NB4 (cell line): ENCODE measurements around the gene GRID1.

Source experiments
- DNase-seq: peaks from one replicate; pipeline ENCODE4 v3.0.0; 2010; ENCODE audit warnings: low read depth
- H3K4me3 ChIP-seq: one replicate; pipeline ENCODE4 v1.5.1; 2011; ENCODE audit warnings: mild to moderate bottlenecking, low read depth, low read length, moderate library complexity
- MAX ChIP-seq: IDR thresholded peaks from 2 replicates; pipeline ENCODE4 v1.6.1; 2011; ENCODE audit warnings: low read depth, low read length
- MYC ChIP-seq: IDR thresholded peaks from 2 replicates; pipeline ENCODE4 v1.6.1; 2011; ENCODE audit warnings: low read depth, low read length
- POLR2A ChIP-seq: IDR thresholded peaks from 2 replicates; pipeline ENCODE4 v1.6.1; 2011; ENCODE audit warnings: mild to moderate bottlenecking; ENCODE audit not compliant: insufficient read length; ENCODE audit errors: extremely low read depth
- TF ChIP-seq, protein P1 (sequence below): IDR thresholded peaks from one replicate; pipeline ENCODE4 v1.5.1; 2012; ENCODE audit warnings: low read depth, low read length

GRID1 gene

DNA sequence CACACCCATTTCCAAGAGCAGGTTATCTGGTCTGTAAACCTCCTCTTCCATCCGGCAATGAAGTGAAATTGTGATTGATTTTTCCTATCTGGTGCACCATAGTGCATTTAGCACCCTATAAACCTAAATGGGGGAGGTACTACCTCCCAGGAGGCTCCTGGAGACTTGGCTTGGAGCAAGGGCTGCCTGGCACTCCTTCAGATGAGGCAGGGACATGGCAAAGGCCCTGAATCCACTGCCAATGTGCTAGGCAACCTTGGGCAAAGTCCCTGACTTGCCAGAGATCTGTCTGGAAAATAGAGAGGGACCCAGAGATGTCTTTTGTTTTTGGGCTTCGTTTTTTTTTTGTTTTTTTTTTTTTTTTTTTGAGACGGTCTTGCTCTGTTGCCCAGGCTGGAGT, 6.7 kb upstream of the GRID1 start:
- no peak overlapping the region for H3K4me3 ChIP-seq
- TF ChIP-seq, protein P1, sequence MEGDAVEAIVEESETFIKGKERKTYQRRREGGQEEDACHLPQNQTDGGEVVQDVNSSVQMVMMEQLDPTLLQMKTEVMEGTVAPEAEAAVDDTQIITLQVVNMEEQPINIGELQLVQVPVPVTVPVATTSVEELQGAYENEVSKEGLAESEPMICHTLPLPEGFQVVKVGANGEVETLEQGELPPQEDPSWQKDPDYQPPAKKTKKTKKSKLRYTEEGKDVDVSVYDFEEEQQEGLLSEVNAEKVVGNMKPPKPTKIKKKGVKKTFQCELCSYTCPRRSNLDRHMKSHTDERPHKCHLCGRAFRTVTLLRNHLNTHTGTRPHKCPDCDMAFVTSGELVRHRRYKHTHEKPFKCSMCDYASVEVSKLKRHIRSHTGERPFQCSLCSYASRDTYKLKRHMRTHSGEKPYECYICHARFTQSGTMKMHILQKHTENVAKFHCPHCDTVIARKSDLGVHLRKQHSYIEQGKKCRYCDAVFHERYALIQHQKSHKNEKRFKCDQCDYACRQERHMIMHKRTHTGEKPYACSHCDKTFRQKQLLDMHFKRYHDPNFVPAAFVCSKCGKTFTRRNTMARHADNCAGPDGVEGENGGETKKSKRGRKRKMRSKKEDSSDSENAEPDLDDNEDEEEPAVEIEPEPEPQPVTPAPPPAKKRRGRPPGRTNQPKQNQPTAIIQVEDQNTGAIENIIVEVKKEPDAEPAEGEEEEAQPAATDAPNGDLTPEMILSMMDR: no peak
- no peak for TF ChIP-seq MAX
- no peak for TF ChIP-seq POLR2A
- TF ChIP-seq MYC: no peak
- DNase-seq: no peak

DNA sequence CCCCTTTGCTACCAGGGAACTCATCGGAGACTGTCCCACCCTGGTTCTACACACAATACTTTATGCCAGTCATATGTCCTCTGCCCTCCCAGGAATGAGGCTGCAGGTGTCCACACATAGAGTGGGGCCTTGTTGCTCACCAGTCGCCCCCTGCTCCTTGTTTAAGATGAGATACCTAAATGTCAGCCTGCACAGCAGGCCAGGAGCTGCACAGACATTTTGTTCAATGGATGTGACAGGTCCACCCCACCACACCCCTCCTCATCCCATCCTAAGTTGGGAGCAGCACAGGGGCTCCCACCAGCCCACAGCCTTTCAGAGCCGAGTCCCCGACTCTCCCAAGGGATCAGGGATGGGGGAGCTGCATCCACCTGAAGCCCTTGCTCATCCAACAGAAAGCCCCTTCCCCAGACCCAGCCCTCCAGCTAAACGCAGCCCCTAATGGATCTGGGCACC, 6.2 kb upstream of the GRID1 start:
- no peak for TF ChIP-seq MYC
- no peak for TF ChIP-seq POLR2A
- TF ChIP-seq MAX: no peak
- TF ChIP-seq, protein P1: no peak
- no peak overlapping the region for H3K4me3 ChIP-seq
- DNase-seq: no peak

DNA sequence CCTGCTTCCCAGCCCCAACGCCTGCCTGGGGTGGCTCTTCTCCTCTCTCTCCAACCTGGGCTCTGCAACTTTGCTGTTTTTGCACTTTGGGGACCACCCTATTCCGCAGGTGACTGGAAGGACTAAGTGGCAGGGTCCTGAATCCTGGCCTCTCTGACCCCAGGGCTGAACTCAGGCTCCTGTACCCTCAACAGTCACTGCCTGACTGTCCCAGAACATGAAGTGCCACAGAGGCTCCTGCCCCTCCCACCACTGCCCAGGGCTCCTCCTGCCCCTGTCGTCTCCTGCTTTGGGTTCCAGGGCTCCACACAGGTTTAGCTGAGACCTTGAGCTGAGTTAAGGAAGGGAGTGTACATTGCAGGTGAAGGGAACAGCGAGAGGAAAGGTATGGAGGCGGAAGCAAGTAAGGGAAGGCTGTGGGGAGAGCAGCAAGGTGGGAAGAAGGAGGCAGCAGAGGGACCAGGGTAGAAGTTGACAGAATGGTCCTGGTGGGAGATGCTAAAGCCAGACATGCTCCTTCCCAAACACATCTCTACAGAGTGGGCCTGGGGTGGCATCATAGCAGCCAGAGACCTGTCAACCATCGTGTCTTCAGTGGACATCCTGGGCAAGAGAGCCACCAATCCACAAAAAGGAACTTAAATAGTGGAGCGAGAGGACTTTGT, 5.7 kb upstream of the GRID1 start:
- no peak overlapping the region for H3K4me3 ChIP-seq
- TF ChIP-seq, protein P1: no peak
- TF ChIP-seq POLR2A (no peak), MAX (no peak), MYC (no peak)
- DNase-seq: no peak

GRCh38 chr10:86371691-86372090, 5.1 kb upstream of the GRID1 start:
- TF ChIP-seq MYC: no peak
- TF ChIP-seq, protein P1: peak; percentile 26
- H3K4me3 ChIP-seq: no peak overlapping the region
- DNase-seq: no peak

DNA sequence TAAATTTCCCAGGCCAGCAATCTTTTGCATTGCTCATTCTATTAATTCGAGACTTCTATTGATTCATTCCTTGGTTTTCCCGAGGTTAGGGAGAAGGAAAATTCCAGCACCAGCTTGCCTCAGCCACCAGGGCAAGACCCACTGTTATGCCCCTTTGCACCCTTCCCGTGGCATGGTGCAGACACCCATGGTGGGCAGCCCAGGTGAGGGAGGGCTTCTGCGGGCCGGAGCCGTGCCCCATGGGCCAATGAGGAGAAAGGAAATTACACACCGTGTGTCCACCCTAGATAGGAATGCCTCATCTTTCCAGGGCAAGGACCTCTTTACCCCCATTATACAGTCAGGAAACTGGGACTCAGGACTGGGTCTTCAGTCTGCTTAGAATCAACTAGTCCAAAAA, 4.5 kb upstream of the GRID1 start:
- no peak for DNase-seq
- H3K4me3 ChIP-seq: no peak overlapping the region
- TF ChIP-seq POLR2A (no peak), MYC (no peak), MAX (no peak)
- TF ChIP-seq, protein P1: no peak
